Mammary epithelial cell (primary cell): ENCODE results near the gene RBM28.

Source experiments
- CTCF ChIP-seq, 2 donors: IDR thresholded peaks in 1 of 2; conservative IDR thresholded peaks in 1 of 2; 2 replicates each; pipeline ENCODE4 v1.5.1; 2011 to 2012; ENCODE audit warnings: inconsistent platforms in 2 of 2, low read length in 2 of 2, mild to moderate bottlenecking in 2 of 2, control low read depth in 1 of 2, low read depth in 1 of 2; ENCODE audit not compliant: insufficient read depth in 1 of 2; ENCODE audit errors: extremely low read depth in 1 of 2
- EZH2 ChIP-seq: IDR thresholded peaks from 2 replicates; pipeline ENCODE4 v1.6.1; 2012; ENCODE audit warnings: low read length, inconsistent platforms, borderline replicate concordance

GRCh38 chr7:128274246-128274883 lies 69.3 kb downstream of the RBM28 start:
- TF ChIP-seq CTCF (conservative IDR thresholded peaks at IDR 0.05 in 1 of 2, IDR thresholded peaks at IDR 0.05 in 1 of 2; ENCODE audit: extremely low read depth in 1 of 2, insufficient read depth in 1 of 2, low read depth in 1 of 2, low read length in 2 of 2) (no peak), EZH2 (no peak)
